ENCODE results near the gene OR4E1.
"Not testable (repeated sequence)": the region's sequence is repeated elsewhere in the genome, so short reads cannot be mapped to it uniquely, and the experiment has no call there.

OR4E1 gene

GRCh38 chr14:21699551-21699950 is 25.9 kb upstream of the OR4E1 start:
- Histone ChIP-seq H3K27ac (ENCODE audit: low read depth, low read length) (no peak overlapping the region), H3K27me3 (ENCODE audit: control insufficient read depth in 5 of 5, insufficient read depth in 4 of 5, low read length in 5 of 5) (peaks cover 0 to 2% (median 0%) of the 10 kb centered on the region in 5 donors), H3K4me3 (ENCODE audit: low read depth in 1 of 5, low read length in 5 of 5) (no peak overlapping the region), H3K36me3 (ENCODE audit: control insufficient read depth in 5 of 5, insufficient read depth in 5 of 5, low read length in 5 of 5) (no peaks in the 10 kb centered on the region), H3K9ac (ENCODE audit: low read length in 5 of 5) (no peak overlapping the region), H3K4me1 (ENCODE audit: control insufficient read depth in 5 of 5, insufficient read depth in 5 of 5, low read length in 5 of 5) (no peaks in the 10 kb centered on the region), H3K9me3 (ENCODE audit: control insufficient read depth in 5 of 5, low read length in 5 of 5) (no peaks in the 10 kb centered on the region)

GRCh38 chr14:21698538-21698937 is 24.9 kb upstream of the OR4E1 start:
- H3K4me3 ChIP-seq (ENCODE audit: low read depth in 1 of 5, low read length in 5 of 5); H3K27me3 ChIP-seq (ENCODE audit: control insufficient read depth in 5 of 5, insufficient read depth in 4 of 5, low read length in 5 of 5); H3K27ac ChIP-seq (ENCODE audit: low read depth, low read length); H3K9me3 ChIP-seq (ENCODE audit: control insufficient read depth in 5 of 5, low read length in 5 of 5); H3K4me1 ChIP-seq (ENCODE audit: control insufficient read depth in 5 of 5, insufficient read depth in 5 of 5, low read length in 5 of 5); H3K9ac ChIP-seq (ENCODE audit: low read length in 5 of 5); H3K36me3 ChIP-seq (ENCODE audit: control insufficient read depth in 5 of 5, insufficient read depth in 5 of 5, low read length in 5 of 5): not testable (repeated sequence)

GRCh38 chr14:21697662-21698061 is 24.0 kb upstream of the OR4E1 start:
- H3K9ac ChIP-seq (ENCODE audit: low read length in 5 of 5); H3K4me1 ChIP-seq (ENCODE audit: control insufficient read depth in 5 of 5, insufficient read depth in 5 of 5, low read length in 5 of 5); H3K36me3 ChIP-seq (ENCODE audit: control insufficient read depth in 5 of 5, insufficient read depth in 5 of 5, low read length in 5 of 5); H3K27ac ChIP-seq (ENCODE audit: low read depth, low read length); H3K9me3 ChIP-seq (ENCODE audit: control insufficient read depth in 5 of 5, low read length in 5 of 5); H3K27me3 ChIP-seq (ENCODE audit: control insufficient read depth in 5 of 5, insufficient read depth in 4 of 5, low read length in 5 of 5); H3K4me3 ChIP-seq (ENCODE audit: low read depth in 1 of 5, low read length in 5 of 5): not testable (repeated sequence)

- Histone ChIP-seq H3K27ac (ENCODE audit: low read depth, low read length) (no peak overlapping the region), H3K27me3 (ENCODE audit: control insufficient read depth in 5 of 5, insufficient read depth in 4 of 5, low read length in 5 of 5) (no peaks in the 10 kb centered on the region), H3K4me3 (ENCODE audit: low read depth in 1 of 5, low read length in 5 of 5) (no peak overlapping the region), H3K9ac (ENCODE audit: low read length in 5 of 5) (no peak overlapping the region), H3K36me3 (ENCODE audit: control insufficient read depth in 5 of 5, insufficient read depth in 5 of 5, low read length in 5 of 5) (no peaks in the 10 kb centered on the region), H3K9me3 (ENCODE audit: control insufficient read depth in 5 of 5, low read length in 5 of 5) (no peaks in the 10 kb centered on the region), H3K4me1 (ENCODE audit: control insufficient read depth in 5 of 5, insufficient read depth in 5 of 5, low read length in 5 of 5) (no peaks in the 10 kb centered on the region)
Observed at GRCh38 chr14:21694425-21694824, 20.8 kb upstream of the OR4E1 start.

- Histone ChIP-seq H3K27ac (ENCODE audit: low read depth, low read length) (no peak overlapping the region), H3K9me3 (ENCODE audit: control insufficient read depth in 5 of 5, low read length in 5 of 5) (no peaks in the 10 kb centered on the region), H3K27me3 (ENCODE audit: control insufficient read depth in 5 of 5, insufficient read depth in 4 of 5, low read length in 5 of 5) (no peaks in the 10 kb centered on the region), H3K4me3 (ENCODE audit: low read depth in 1 of 5, low read length in 5 of 5) (no peak overlapping the region), H3K9ac (ENCODE audit: low read length in 5 of 5) (no peak overlapping the region), H3K4me1 (ENCODE audit: control insufficient read depth in 5 of 5, insufficient read depth in 5 of 5, low read length in 5 of 5) (no peaks in the 10 kb centered on the region), H3K36me3 (ENCODE audit: control insufficient read depth in 5 of 5, insufficient read depth in 5 of 5, low read length in 5 of 5) (no peaks in the 10 kb centered on the region)
Observed at GRCh38 chr14:21686468-21686867, 12.8 kb upstream of the OR4E1 start.

- no peak overlapping the region for H3K4me3 ChIP-seq (ENCODE audit: low read depth in 1 of 5, low read length in 5 of 5)
- no peak overlapping the region for H3K9ac ChIP-seq (ENCODE audit: low read length in 5 of 5)
- no peaks in the 10 kb centered on the region for H3K27me3 ChIP-seq (ENCODE audit: control insufficient read depth in 5 of 5, insufficient read depth in 4 of 5, low read length in 5 of 5)
- no peaks in the 10 kb centered on the region for H3K4me1 ChIP-seq (ENCODE audit: control insufficient read depth in 5 of 5, insufficient read depth in 5 of 5, low read length in 5 of 5)
- H3K36me3 ChIP-seq (ENCODE audit: control insufficient read depth in 5 of 5, insufficient read depth in 5 of 5, low read length in 5 of 5): no peaks in the 10 kb centered on the region
- peaks cover 0 to 8% (median 0%) of the 10 kb centered on the region in 5 donors for H3K9me3 ChIP-seq (ENCODE audit: control insufficient read depth in 5 of 5, low read length in 5 of 5)
- H3K27ac ChIP-seq (ENCODE audit: low read depth, low read length): no peak overlapping the region
Observed at GRCh38 chr14:21680072-21680471, 6.5 kb upstream of the OR4E1 start.

GRCh38 chr14:21675566-21675965 is 1.9 kb upstream of the OR4E1 start:
- Histone ChIP-seq H3K4me1 (ENCODE audit: control insufficient read depth in 5 of 5, insufficient read depth in 5 of 5, low read length in 5 of 5) (no peaks in the 10 kb centered on the region), H3K27ac (ENCODE audit: low read depth, low read length) (no peak overlapping the region), H3K36me3 (ENCODE audit: control insufficient read depth in 5 of 5, insufficient read depth in 5 of 5, low read length in 5 of 5) (no peaks in the 10 kb centered on the region), H3K9ac (ENCODE audit: low read length in 5 of 5) (no peak overlapping the region), H3K9me3 (ENCODE audit: control insufficient read depth in 5 of 5, low read length in 5 of 5) (peaks cover 0 to 10% (median 0%) of the 10 kb centered on the region in 5 donors), H3K27me3 (ENCODE audit: control insufficient read depth in 5 of 5, insufficient read depth in 4 of 5, low read length in 5 of 5) (no peaks in the 10 kb centered on the region), H3K4me3 (ENCODE audit: low read depth in 1 of 5, low read length in 5 of 5) (no peak overlapping the region)

GRCh38 chr14:21672116-21672515 is 1.5 kb downstream of the OR4E1 start:
- H3K27me3 ChIP-seq (ENCODE audit: control insufficient read depth in 5 of 5, insufficient read depth in 4 of 5, low read length in 5 of 5): peaks cover 0 to 7% (median 0%) of the 10 kb centered on the region in 5 donors
- H3K9ac ChIP-seq (ENCODE audit: low read length in 5 of 5): no peak overlapping the region
- H3K4me1 ChIP-seq (ENCODE audit: control insufficient read depth in 5 of 5, insufficient read depth in 5 of 5, low read length in 5 of 5): no peaks in the 10 kb centered on the region
- no peak overlapping the region for H3K4me3 ChIP-seq (ENCODE audit: low read depth in 1 of 5, low read length in 5 of 5)
- H3K27ac ChIP-seq (ENCODE audit: low read depth, low read length): no peak overlapping the region
- no peaks in the 10 kb centered on the region for H3K36me3 ChIP-seq (ENCODE audit: control insufficient read depth in 5 of 5, insufficient read depth in 5 of 5, low read length in 5 of 5)
- peaks cover 0 to 10% (median 4%) of the 10 kb centered on the region in 5 donors for H3K9me3 ChIP-seq (ENCODE audit: control insufficient read depth in 5 of 5, low read length in 5 of 5)

- no peak overlapping the region for H3K27ac ChIP-seq (ENCODE audit: low read depth, low read length)
- no peaks in the 10 kb centered on the region for H3K4me1 ChIP-seq (ENCODE audit: control insufficient read depth in 5 of 5, insufficient read depth in 5 of 5, low read length in 5 of 5)
- no peaks in the 10 kb centered on the region for H3K36me3 ChIP-seq (ENCODE audit: control insufficient read depth in 5 of 5, insufficient read depth in 5 of 5, low read length in 5 of 5)
- no peak overlapping the region for H3K9ac ChIP-seq (ENCODE audit: low read length in 5 of 5)
- H3K4me3 ChIP-seq (ENCODE audit: low read depth in 1 of 5, low read length in 5 of 5): no peak overlapping the region
- peaks cover 0 to 7% (median 0%) of the 10 kb centered on the region in 5 donors for H3K27me3 ChIP-seq (ENCODE audit: control insufficient read depth in 5 of 5, insufficient read depth in 4 of 5, low read length in 5 of 5)
- H3K9me3 ChIP-seq (ENCODE audit: control insufficient read depth in 5 of 5, low read length in 5 of 5): peaks cover 0 to 10% (median 4%) of the 10 kb centered on the region in 5 donors
Observed at GRCh38 chr14:21671371-21671770, 2.2 kb downstream of the OR4E1 start.

GRCh38 chr14:21669284-21669683 is 4.3 kb downstream of the OR4E1 start:
- Histone ChIP-seq H3K9ac (ENCODE audit: low read length in 5 of 5) (no peak overlapping the region), H3K4me3 (ENCODE audit: low read depth in 1 of 5, low read length in 5 of 5) (no peak overlapping the region), H3K4me1 (ENCODE audit: control insufficient read depth in 5 of 5, insufficient read depth in 5 of 5, low read length in 5 of 5) (no peaks in the 10 kb centered on the region), H3K9me3 (ENCODE audit: control insufficient read depth in 5 of 5, low read length in 5 of 5) (peaks cover 0 to 4% (median 0%) of the 10 kb centered on the region in 5 donors), H3K27ac (ENCODE audit: low read depth, low read length) (no peak overlapping the region), H3K36me3 (ENCODE audit: control insufficient read depth in 5 of 5, insufficient read depth in 5 of 5, low read length in 5 of 5) (no peaks in the 10 kb centered on the region), H3K27me3 (ENCODE audit: control insufficient read depth in 5 of 5, insufficient read depth in 4 of 5, low read length in 5 of 5) (peaks cover 0 to 7% (median 0%) of the 10 kb centered on the region in 5 donors)

- Histone ChIP-seq H3K4me1 (ENCODE audit: control insufficient read depth in 5 of 5, insufficient read depth in 5 of 5, low read length in 5 of 5) (no peaks in the 10 kb centered on the region), H3K9me3 (ENCODE audit: control insufficient read depth in 5 of 5, low read length in 5 of 5) (peaks cover 0 to 4% (median 0%) of the 10 kb centered on the region in 5 donors), H3K27me3 (ENCODE audit: control insufficient read depth in 5 of 5, insufficient read depth in 4 of 5, low read length in 5 of 5) (peaks cover 0 to 7% (median 0%) of the 10 kb centered on the region in 5 donors), H3K4me3 (ENCODE audit: low read depth in 1 of 5, low read length in 5 of 5) (no peak overlapping the region), H3K9ac (ENCODE audit: low read length in 5 of 5) (no peak overlapping the region), H3K27ac (ENCODE audit: low read depth, low read length) (no peak overlapping the region), H3K36me3 (ENCODE audit: control insufficient read depth in 5 of 5, insufficient read depth in 5 of 5, low read length in 5 of 5) (no peaks in the 10 kb centered on the region)
Observed at GRCh38 chr14:21668377-21668776, 5.2 kb downstream of the OR4E1 start.
